Cerebellar cortex (tissue), 1 donor: ENCODE data around the gene ADCY9.
"Not testable (repeated sequence)": the region's sequence is repeated elsewhere in the genome, so short reads cannot be mapped to it uniquely, and the experiment has no call there.

Experiments
- DNase-seq: peaks from one replicate; pipeline ENCODE4 v3.0.0-alpha.2; 2015; ENCODE audit warnings: low spot score

The ADCY9 gene

DNA sequence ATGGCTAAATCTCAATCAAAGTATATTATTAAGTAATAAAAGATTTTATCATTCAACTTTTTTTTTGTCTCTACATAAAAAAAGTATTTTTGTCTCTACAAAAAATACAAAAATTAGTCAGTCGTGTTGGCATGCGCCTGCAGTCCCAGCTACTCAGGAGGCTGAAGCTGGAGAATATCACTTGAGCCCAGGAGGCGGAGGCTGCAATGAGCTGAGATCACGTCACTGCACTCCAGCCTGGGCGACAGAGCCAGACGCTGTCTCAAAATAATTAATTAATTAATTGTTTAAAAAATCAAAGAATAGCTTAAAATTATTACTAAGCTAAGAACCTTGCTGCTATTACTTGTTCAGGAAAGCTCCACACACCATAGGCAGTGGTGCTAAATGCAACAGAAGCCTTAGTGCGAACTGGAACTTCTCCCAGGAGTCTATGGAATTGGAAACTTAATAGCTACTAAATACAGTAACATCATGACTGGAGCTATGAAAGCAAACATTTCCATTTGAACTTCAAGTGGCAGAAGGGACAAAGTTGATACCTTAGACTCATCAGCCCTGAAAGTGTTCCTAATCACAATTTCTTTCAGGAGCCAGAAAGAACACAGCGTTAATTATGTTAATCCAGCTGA is 22.6 kb downstream of the ADCY9 start:
- no peak for DNase-seq

DNA sequence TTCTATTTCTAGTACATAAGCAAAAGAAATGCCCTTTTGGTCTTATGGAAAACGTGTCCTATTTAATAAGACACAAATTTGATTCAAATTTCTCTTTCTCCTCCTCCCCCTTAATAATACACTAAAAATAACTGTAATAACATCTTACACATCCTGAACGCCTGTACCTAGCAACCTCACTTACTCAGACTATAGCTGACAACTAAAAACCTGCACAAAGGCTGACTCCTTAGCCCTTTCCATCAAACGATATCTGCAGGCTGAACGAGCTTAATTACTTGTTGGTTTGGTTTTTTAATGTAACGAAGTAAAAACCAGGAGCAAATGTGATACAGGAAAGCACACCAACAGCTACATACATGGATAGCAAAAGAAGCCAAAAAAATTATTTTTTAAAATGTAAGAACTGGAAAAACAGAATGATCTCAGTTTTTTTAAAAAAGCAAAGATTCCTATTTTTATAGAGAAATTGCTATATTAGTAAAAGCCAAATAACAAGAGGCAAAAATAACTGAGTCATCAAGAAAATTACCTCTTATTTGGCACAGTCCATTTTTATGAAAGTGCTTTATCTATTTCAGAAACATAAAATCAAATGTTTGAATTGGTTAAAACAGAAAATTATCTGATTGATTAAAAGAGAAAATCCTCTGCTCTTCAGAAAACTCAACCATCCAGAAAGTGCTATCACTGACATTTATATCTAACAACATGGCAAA is 23.5 kb downstream of the ADCY9 start:
- DNase-seq: no peak

DNA sequence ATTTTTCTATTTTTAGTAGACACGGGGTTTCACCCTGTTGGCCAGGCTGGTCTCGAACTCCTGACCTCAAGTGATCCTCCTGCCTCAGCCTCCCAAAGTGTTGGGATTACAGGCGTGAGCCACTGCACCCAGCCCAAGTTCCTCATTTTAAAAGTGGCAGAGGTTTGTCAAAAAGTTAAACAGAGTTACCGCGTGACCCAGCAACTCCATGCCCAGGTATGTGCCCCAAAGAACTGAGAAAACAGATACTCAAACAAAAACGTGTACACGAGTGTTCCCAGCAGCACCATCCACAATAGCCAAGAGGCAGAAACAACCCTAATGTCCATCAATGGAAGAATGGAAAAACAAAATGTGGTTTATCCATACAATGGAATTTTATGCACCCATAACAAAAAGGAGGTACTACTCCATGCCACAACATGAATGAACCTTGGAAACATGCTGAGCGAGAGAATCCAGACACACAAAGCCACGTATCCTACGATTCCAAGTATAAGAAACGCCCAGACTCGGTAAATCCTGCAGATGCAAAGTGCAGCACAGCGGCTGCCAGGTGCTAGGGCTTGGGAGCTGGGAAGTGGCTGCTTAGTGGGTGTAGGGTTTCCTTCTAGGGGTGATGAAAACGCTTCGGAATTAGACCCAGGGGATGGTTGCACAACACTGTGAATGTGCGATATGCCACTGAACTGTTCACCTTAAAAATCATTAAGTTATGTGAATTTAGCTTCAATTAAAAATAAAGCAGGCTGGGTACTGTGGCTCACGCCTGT is 24.8 kb downstream of the ADCY9 start:
- no peak for DNase-seq

DNA sequence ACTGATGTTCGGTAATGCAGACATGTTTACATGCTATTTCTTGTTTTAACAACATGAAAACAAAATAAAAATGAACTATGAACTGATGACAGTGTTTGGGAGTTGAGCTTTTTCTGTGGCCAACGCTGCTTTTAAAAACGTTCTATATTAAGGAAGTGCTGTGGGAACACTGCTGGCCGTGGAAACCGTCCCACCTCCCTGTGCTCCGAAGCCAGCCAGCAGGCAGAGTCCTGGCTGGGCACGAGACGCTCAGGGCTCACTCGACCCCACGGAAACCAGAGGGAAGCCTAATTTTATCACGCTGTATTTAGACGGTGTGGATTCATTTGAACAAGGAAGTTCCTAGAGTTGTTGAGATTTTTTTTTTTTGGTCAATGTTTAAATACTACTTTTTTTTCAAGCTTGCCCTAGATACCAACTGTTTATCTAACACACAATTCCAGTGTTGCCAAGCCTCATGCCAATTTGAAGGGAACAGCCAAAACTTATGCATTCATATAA is 25.8 kb downstream of the ADCY9 start:
- peak; percentile 59 for DNase-seq

DNA sequence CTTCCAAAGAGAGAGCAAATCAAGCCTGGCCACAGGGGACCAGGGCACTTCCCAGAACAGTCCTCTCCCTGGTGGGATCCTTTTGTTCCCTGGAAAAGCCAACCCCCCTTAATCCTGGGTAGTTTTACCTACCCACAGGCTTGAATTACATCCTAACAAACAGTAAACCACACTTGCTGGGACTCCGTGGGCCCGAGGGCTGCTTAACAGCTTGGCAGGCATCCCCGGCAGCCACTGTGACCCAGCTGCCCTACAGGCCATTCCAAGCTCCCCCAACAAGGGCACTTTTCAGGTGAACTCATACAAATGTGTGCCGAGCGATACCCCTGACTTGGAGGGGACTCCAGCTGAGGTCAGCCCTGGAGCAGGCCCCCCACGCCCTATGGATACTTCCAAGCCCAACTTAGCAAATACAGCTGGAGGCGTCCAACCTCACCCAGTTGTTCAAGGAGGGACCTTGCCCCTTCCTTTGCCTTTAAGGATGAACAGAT is 26.4 kb downstream of the ADCY9 start:
- no peak for DNase-seq

DNA sequence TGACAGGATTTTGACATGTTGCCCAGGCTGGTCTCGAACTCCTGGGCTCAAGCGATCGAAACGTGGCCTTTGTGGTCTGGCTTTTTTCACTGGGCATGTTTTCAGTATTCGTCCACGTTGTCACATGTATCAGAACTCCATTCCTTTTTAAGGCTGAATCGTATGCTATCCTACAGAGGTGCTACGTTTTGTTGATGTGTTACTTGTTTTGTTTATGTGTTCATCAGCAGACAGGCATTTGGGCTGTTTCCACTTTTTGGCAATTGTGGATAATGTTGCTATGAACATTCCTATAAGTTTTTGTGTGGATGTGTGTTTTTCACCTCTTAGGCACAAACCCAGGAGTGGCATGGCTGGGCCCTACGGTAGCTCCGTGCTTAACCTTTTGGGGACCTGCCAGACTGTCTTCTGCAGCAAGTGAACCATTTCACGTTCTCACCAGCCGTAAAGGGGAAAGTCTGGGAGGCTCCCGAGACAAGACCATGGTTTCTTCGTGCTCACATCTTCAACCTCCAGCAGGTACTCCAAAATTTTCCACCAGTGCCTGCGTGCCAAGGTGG is 26.9 kb downstream of the ADCY9 start:
- DNase-seq: peak; percentile 49

GRCh38 chr16:4087990-4088577 is 28.2 kb downstream of the ADCY9 start:
- no peak for DNase-seq

GRCh38 chr16:4087099-4087885 is 28.9 kb downstream of the ADCY9 start:
- DNase-seq: no peak

- DNase-seq: no peak
Measured at GRCh38 chr16:4086153-4086552, 30.1 kb downstream of the ADCY9 start.

- DNase-seq: no peak
Measured at GRCh38 chr16:4085405-4085970, 30.8 kb downstream of the ADCY9 start.

DNA sequence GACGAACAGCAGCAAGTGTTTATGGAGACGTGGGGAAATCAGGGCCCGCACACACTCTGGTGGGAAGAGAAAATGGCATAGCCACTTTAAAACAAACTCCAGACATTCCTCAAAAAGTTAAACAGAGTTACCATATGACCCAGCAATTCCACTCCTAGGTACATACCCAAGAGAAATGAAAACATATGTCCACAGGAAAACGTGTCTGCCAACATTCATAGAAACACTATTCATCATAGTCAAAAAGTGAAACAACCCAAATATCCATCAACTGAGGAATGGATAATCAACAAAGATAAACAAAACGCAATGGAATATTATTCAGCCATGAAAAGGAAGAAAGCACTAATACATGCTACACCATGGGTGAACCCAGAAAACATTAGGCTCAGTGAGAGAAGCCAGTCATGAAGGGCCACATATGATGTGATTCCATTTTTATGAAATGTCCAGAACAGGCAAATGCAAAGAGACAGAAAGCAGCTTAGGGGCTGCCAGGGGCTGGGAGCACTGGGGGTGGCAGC is 32.8 kb downstream of the ADCY9 start:
- DNase-seq: no peak

- DNase-seq: no peak
Measured at GRCh38 chr16:4082474-4083044, 33.7 kb downstream of the ADCY9 start.

DNA sequence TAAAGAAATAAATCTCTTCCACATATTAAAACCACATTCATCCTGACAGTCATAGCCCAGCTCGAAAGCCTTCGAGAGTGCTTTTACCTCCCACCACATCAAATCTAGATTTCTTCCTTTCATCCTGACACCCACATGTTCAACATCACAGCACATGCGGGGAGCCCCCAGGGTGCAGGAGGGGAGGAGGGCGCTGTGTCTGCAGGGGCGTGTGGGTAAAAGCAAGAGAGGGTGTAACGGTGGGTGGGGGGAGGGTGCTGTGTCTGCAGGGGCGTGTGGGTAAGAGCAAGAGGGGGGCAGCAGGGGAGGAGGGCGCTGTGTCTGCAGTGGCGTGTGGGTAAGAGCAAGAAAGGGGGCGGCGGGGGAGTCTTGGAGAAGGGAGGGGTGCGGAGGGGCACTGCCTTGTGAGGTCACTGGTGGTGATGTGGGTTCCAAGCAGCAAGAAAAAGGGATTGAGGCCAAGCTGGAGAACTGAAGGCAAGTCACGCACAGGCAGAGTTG is 34.7 kb downstream of the ADCY9 start:
- no peak for DNase-seq

DNA sequence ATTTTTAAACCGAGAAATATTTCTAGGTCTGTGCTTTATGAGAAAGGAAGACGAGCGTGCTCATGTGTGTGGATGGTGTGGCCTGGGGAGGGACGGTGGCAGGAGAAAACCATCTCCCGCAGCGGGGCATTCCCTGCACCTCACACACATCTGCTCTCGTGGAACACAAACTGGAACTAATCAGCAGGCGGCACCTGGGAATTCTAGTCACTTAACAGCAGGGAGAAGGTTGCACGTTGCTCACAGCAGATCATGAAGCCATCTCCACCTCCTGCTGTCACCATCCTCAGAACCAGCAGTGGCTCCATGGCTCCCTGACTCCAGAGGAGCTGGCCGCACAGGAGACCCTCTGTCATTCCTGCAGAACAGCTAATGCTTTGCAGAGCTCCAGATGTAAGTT is 35.2 kb downstream of the ADCY9 start:
- DNase-seq: no peak

DNA sequence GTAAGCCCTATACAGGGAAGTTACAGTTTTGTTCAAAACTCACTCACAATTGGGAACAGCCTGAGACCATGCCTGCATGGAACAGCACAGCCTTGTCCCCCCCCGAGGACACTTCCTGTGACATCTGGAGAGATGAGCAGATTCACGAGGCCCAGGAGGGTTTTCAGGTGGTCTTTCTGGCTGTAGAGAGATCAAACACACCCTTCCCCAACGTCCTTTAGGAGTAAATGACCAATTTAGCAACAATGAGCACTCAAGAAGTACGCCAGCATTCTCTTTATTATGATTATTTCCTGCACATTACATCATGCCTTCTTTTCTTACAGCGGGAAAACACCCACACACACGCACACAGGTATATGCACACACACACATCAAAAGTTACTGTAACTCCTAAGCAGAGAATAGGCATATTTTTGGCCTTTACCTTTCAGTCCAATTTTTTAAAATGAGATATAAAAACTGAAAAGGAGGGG is 39.0 kb downstream of the ADCY9 start:
- DNase-seq: no peak

DNA sequence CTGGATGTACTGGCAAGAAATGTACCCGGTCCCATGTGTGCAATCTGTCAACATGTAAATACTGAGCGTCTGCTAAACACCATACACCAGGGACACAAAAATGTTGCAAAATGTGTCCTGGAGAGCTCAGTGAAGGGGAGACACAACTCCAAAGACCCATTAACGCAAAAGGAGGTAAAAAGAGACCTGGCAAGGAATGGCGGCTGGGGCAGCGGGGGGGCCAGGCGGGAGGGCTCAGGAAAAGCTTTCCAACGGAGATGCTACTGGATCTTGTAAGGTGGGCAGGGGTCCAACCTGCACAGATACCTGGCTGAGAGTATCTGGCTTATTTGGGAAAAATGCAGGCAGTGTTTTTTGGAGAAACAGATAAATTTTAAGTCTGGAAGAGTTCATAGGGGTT is 40.7 kb downstream of the ADCY9 start:
- peak; percentile 22 for DNase-seq

- not testable (repeated sequence) for DNase-seq
Measured at GRCh38 chr16:4073150-4073549, 43.1 kb downstream of the ADCY9 start.

DNA sequence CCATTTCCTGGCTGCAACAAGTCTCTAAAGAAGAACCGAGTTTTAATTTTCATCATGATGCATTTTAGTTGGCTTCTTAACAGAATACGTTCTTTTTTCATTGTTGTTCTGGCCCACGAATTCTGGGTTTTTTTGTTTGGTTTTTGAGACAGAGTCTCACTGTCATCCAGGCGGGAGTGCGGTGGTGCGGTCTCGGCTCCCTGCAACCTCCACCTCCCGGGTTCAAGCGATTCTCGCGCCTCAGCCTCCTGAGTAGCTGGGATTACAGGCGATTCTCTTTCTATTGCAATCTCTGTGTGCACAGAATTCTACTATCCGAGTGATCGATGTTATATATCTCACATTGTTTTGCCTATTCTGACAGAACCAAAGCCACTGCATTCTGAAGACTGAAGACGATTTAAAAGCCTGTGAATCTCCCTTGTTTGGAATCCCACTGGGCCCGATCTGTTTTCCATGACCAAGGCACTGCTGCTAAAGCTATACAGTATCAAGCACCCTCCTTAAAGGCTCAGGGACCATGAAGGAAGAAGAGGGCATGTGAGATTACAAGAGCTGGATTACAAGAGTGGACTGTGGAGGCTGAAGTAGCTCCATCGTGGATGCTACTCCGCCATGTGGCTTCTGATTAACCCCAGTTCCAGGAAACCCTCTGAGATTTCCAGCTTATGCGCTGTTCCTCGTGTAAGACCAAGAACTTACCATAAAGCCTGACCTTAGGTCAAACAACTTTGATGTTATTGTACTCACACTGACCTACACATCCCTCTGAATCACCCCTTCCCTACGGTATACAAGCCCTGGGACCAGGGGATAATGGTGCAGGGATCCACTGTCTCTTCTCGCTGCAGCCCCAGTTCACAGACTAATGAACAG is 44.3 kb downstream of the ADCY9 start:
- DNase-seq: no peak

- no peak for DNase-seq
Measured at GRCh38 chr16:4070936-4071335, 45.3 kb downstream of the ADCY9 start.
